Measurements from ENCODE around the gene ZNF423.
"Not testable (repeated sequence)": the region's sequence is repeated elsewhere in the genome, so short reads cannot be mapped to it uniquely, and the experiment has no call there.

The ZNF423 gene

GRCh38 chr16:49515016-49515565 lies 340.8 kb downstream of the ZNF423 start:
- Histone ChIP-seq H3K4me1 (ENCODE audit: control insufficient read depth, insufficient read depth, low read length) (no peaks in the 10 kb centered on the region), H3K9ac (ENCODE audit: low read length) (no peak overlapping the region), H3K36me3 (ENCODE audit: control insufficient read depth, insufficient read depth, low read length) (no peaks in the 10 kb centered on the region), H3K27me3 (ENCODE audit: control insufficient read depth, insufficient read depth, low read length) (no peaks in the 10 kb centered on the region), H3K27ac (ENCODE audit: low read depth, low read length) (no peak overlapping the region), H3K4me3 (ENCODE audit: low read depth, low read length) (no peak overlapping the region), H3K9me3 (ENCODE audit: control insufficient read depth, insufficient read depth, low read depth, low read length) (no peaks in the 10 kb centered on the region)

GRCh38 chr16:49514073-49514980 lies 341.6 kb downstream of the ZNF423 start:
- no peak overlapping the region for H3K4me3 ChIP-seq (ENCODE audit: low read depth, low read length)
- no peaks in the 10 kb centered on the region for H3K9me3 ChIP-seq (ENCODE audit: control insufficient read depth, insufficient read depth, low read depth, low read length)
- H3K9ac ChIP-seq (ENCODE audit: low read length) = no peak overlapping the region
- H3K27me3 ChIP-seq (ENCODE audit: control insufficient read depth, insufficient read depth, low read length) = no peaks in the 10 kb centered on the region
- H3K27ac ChIP-seq (ENCODE audit: low read depth, low read length) = no peak overlapping the region
- H3K4me1 ChIP-seq (ENCODE audit: control insufficient read depth, insufficient read depth, low read length) = no peaks in the 10 kb centered on the region
- H3K36me3 ChIP-seq (ENCODE audit: control insufficient read depth, insufficient read depth, low read length) = no peaks in the 10 kb centered on the region

GRCh38 chr16:49513040-49513439 lies 342.9 kb downstream of the ZNF423 start:
- Histone ChIP-seq H3K27me3 (ENCODE audit: control insufficient read depth, insufficient read depth, low read length) (no peaks in the 10 kb centered on the region), H3K9me3 (ENCODE audit: control insufficient read depth, insufficient read depth, low read depth, low read length) (no peaks in the 10 kb centered on the region), H3K9ac (ENCODE audit: low read length) (no peak overlapping the region), H3K4me3 (ENCODE audit: low read depth, low read length) (no peak overlapping the region), H3K27ac (ENCODE audit: low read depth, low read length) (no peak overlapping the region), H3K36me3 (ENCODE audit: control insufficient read depth, insufficient read depth, low read length) (no peaks in the 10 kb centered on the region), H3K4me1 (ENCODE audit: control insufficient read depth, insufficient read depth, low read length) (no peaks in the 10 kb centered on the region)

GRCh38 chr16:49510654-49511305 lies 345.1 kb downstream of the ZNF423 start:
- Histone ChIP-seq H3K9me3 (ENCODE audit: control insufficient read depth, insufficient read depth, low read depth, low read length) (no peaks in the 10 kb centered on the region), H3K9ac (ENCODE audit: low read length) (no peak overlapping the region), H3K27me3 (ENCODE audit: control insufficient read depth, insufficient read depth, low read length) (no peaks in the 10 kb centered on the region), H3K4me3 (ENCODE audit: low read depth, low read length) (no peak overlapping the region), H3K4me1 (ENCODE audit: control insufficient read depth, insufficient read depth, low read length) (no peaks in the 10 kb centered on the region), H3K36me3 (ENCODE audit: control insufficient read depth, insufficient read depth, low read length) (no peaks in the 10 kb centered on the region), H3K27ac (ENCODE audit: low read depth, low read length) (no peak overlapping the region)

GRCh38 chr16:49510141-49510540 lies 345.8 kb downstream of the ZNF423 start:
- no peaks in the 10 kb centered on the region for H3K4me1 ChIP-seq (ENCODE audit: control insufficient read depth, insufficient read depth, low read length)
- no peak overlapping the region for H3K27ac ChIP-seq (ENCODE audit: low read depth, low read length)
- no peaks in the 10 kb centered on the region for H3K9me3 ChIP-seq (ENCODE audit: control insufficient read depth, insufficient read depth, low read depth, low read length)
- H3K36me3 ChIP-seq (ENCODE audit: control insufficient read depth, insufficient read depth, low read length) = no peaks in the 10 kb centered on the region
- H3K27me3 ChIP-seq (ENCODE audit: control insufficient read depth, insufficient read depth, low read length) = no peaks in the 10 kb centered on the region
- H3K9ac ChIP-seq (ENCODE audit: low read length) = no peak overlapping the region
- no peak overlapping the region for H3K4me3 ChIP-seq (ENCODE audit: low read depth, low read length)

GRCh38 chr16:49506058-49507013 lies 349.6 kb downstream of the ZNF423 start:
- H3K27me3 ChIP-seq (ENCODE audit: control insufficient read depth, insufficient read depth, low read length); H3K4me3 ChIP-seq (ENCODE audit: low read depth, low read length); H3K27ac ChIP-seq (ENCODE audit: low read depth, low read length); H3K4me1 ChIP-seq (ENCODE audit: control insufficient read depth, insufficient read depth, low read length); H3K36me3 ChIP-seq (ENCODE audit: control insufficient read depth, insufficient read depth, low read length); H3K9me3 ChIP-seq (ENCODE audit: control insufficient read depth, insufficient read depth, low read depth, low read length); H3K9ac ChIP-seq (ENCODE audit: low read length): not testable (repeated sequence)

- Histone ChIP-seq H3K36me3 (ENCODE audit: control insufficient read depth, insufficient read depth, low read length) (no peaks in the 10 kb centered on the region), H3K4me3 (ENCODE audit: low read depth, low read length) (no peak overlapping the region), H3K9me3 (ENCODE audit: control insufficient read depth, insufficient read depth, low read depth, low read length) (no peaks in the 10 kb centered on the region), H3K27ac (ENCODE audit: low read depth, low read length) (no peak overlapping the region), H3K27me3 (ENCODE audit: control insufficient read depth, insufficient read depth, low read length) (no peaks in the 10 kb centered on the region), H3K4me1 (ENCODE audit: control insufficient read depth, insufficient read depth, low read length) (no peaks in the 10 kb centered on the region), H3K9ac (ENCODE audit: low read length) (no peak overlapping the region)
Measured at GRCh38 chr16:49505556-49505955, 350.4 kb downstream of the ZNF423 start.

- H3K27me3 ChIP-seq (ENCODE audit: control insufficient read depth, insufficient read depth, low read length) = no peaks in the 10 kb centered on the region
- no peaks in the 10 kb centered on the region for H3K36me3 ChIP-seq (ENCODE audit: control insufficient read depth, insufficient read depth, low read length)
- no peaks in the 10 kb centered on the region for H3K9me3 ChIP-seq (ENCODE audit: control insufficient read depth, insufficient read depth, low read depth, low read length)
- no peak overlapping the region for H3K4me3 ChIP-seq (ENCODE audit: low read depth, low read length)
- no peak overlapping the region for H3K27ac ChIP-seq (ENCODE audit: low read depth, low read length)
- peaks cover 5% of the 10 kb centered on the region; the same call in 1 of the 2 replicates for H3K4me1 ChIP-seq (ENCODE audit: control insufficient read depth, insufficient read depth, low read length)
- no peak overlapping the region for H3K9ac ChIP-seq (ENCODE audit: low read length)
Measured at GRCh38 chr16:49504626-49505025, 351.3 kb downstream of the ZNF423 start.

GRCh38 chr16:49504023-49504364 lies 351.9 kb downstream of the ZNF423 start:
- Histone ChIP-seq H3K4me3 (ENCODE audit: low read depth, low read length) (no peak overlapping the region), H3K36me3 (ENCODE audit: control insufficient read depth, insufficient read depth, low read length) (no peaks in the 10 kb centered on the region), H3K27me3 (ENCODE audit: control insufficient read depth, insufficient read depth, low read length) (no peaks in the 10 kb centered on the region), H3K27ac (ENCODE audit: low read depth, low read length) (no peak overlapping the region), H3K4me1 (ENCODE audit: control insufficient read depth, insufficient read depth, low read length) (peaks cover 5% of the 10 kb centered on the region; the same call in 1 of the 2 replicates), H3K9me3 (ENCODE audit: control insufficient read depth, insufficient read depth, low read depth, low read length) (no peaks in the 10 kb centered on the region), H3K9ac (ENCODE audit: low read length) (no peak overlapping the region)

- Histone ChIP-seq H3K27ac (ENCODE audit: low read depth, low read length) (no peak overlapping the region), H3K4me1 (ENCODE audit: control insufficient read depth, insufficient read depth, low read length) (peaks cover 5% of the 10 kb centered on the region; the same call in 1 of the 2 replicates), H3K4me3 (ENCODE audit: low read depth, low read length) (no peak overlapping the region), H3K9ac (ENCODE audit: low read length) (no peak overlapping the region), H3K36me3 (ENCODE audit: control insufficient read depth, insufficient read depth, low read length) (no peaks in the 10 kb centered on the region), H3K9me3 (ENCODE audit: control insufficient read depth, insufficient read depth, low read depth, low read length) (no peaks in the 10 kb centered on the region), H3K27me3 (ENCODE audit: control insufficient read depth, insufficient read depth, low read length) (no peaks in the 10 kb centered on the region)
Measured at GRCh38 chr16:49503256-49504022, 352.5 kb downstream of the ZNF423 start.
